HG03378 (cell line): ENCODE data around the gene HMBS.
A peak's percentile ranks its signal among the peaks of the same experiment; 100 is the strongest.
"Not testable (repeated sequence)": the region's sequence is repeated elsewhere in the genome, so short reads cannot be mapped to it uniquely, and the experiment has no call there.

Experiments used
- ATAC-seq: cut with Tn5 transposase; IDR thresholded peaks from one replicate; pipeline ENCODE4 v1.9.1; 2021; ENCODE audit warnings: mild to moderate bottlenecking, moderate library complexity; ENCODE audit not compliant: unreplicated experiment

Gene HMBS

DNA sequence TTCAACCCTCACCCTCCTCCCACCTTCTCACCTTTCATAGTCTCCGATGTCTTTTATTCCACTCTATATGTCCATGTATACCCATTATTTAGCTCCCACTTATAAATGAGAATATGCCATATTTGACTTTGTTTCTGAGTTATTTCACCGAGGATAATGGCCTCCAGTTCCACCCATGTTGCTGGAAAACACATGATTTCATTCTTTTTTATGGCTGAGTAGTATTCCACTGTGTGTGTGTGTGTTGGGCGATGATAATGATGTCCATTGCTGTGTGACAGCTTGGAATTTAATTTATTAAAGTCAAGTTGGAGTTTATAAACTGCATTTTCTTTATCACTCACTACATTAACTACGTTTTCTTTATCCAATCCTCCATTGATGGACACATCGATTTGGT is 33.5 kb downstream of the HMBS start:
- no peak for ATAC-seq

DNA sequence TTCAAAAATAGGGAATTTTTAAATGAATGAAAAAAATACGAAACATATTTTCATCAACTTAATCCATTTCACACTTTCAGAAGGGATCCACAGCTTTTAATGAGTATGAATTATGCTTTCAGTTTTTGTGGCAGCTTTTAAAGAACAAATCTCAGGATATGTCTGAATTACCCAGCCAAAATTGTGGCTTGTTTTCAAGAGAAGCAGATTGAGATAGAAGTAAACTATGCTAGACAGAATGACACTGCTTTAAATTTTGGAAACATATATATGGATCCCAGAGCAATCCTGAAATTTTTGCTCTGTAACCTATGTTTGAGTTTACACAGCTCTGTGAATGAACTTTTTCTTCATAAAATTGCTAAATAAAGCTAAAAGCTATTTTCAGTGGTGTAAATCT is 34.3 kb downstream of the HMBS start:
- no peak for ATAC-seq

DNA sequence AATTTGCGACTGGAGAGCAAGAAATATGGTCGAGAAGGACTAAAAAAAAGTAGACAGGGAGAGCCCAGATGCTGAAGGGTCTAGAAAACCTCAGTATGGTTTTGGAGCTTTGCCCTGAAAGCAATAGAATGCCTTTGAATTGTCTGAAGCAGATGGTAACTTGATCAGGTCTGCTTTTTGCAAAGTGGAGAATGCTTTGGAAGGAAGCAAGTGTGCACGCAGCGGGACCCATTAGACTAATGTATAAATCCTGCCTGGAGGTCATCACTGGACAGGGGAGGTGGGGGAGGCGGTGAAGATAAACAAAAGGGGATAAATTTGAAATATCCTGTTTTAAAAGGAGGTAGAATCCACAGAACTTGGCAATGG is 35.9 kb downstream of the HMBS start:
- no peak for ATAC-seq

DNA sequence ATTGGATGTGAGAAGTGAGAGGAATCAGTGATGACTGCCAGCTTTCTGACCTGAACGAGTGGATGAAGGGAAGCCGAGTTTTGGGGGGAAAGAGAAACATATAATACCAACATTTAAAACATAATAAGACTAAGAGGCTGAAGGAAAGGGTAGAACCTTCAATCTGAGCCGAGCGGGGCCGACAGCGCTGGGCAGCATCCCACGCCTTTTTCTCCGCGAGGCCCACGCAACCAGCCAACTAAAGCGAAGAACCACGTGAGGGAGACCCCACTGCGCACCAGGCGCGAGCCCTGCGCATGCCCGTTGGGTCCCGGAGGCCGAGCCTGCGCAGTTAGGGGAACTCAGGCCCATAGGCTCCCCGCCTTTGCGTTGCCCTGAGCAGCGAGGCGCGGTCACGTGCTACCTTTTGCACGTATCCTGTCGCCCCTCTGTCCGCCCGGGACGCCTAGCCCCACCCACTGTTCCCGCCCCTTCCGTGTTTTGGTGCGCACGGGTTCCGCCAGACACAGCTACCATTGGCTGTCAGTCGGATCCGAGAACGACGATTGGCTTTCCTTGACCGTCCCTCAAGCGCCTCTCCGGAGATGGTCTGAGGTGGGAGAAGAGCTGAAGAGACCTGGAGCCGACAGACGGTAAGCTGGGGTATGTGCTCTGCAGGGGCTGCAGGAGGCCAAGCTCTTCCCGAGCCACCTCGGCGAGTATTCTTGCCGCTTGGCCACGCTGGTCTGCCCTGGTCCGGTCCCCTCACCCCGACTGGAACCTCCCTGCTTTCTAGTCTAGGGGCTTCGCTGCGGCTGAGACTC is 36.5 kb downstream of the HMBS start, which contains the start of gene HINFP:
Gene HINFP (plus strand): TSS at position 573 of the 803 bp plus-strand sequence. CDS start 5,365 bp downstream, outside the sequence.
- ATAC-seq: peak; percentile 91

DNA sequence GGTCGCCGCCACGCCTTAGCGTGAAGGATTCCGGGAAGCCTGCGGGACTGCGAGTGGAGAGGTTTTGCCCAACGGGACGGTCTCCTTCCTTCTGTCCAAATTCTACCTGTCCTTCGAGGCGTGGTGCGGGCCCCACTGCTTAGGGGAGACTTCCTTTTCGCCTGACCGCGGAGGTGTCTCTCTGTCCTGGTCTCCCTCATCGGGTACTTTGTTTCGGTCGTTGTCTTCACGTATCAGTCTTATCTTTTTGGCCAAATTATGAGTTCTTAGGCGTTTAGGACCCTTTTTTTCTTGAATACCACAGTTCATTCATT is 37.1 kb downstream of the HMBS start:
- no peak for ATAC-seq

DNA sequence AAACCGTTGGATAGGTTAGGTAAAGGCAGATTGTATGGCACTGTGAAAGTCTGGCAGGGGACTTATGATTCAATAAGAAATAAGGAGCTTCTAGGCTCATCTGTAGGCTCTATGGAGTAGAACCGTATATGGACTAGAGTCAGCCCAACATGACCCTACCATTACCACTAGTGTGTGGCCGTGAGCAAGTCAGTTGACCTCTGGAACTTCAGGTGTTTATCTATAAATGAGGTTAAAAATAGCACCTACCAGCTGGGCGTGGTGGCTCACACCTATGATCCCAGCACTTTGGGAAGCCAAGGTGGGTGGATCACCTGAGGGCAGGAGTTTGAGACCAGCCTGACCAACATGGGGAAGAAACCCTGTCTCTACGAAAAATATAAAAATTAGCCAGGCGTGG is 41.1 kb downstream of the HMBS start:
- ATAC-seq: no peak

DNA sequence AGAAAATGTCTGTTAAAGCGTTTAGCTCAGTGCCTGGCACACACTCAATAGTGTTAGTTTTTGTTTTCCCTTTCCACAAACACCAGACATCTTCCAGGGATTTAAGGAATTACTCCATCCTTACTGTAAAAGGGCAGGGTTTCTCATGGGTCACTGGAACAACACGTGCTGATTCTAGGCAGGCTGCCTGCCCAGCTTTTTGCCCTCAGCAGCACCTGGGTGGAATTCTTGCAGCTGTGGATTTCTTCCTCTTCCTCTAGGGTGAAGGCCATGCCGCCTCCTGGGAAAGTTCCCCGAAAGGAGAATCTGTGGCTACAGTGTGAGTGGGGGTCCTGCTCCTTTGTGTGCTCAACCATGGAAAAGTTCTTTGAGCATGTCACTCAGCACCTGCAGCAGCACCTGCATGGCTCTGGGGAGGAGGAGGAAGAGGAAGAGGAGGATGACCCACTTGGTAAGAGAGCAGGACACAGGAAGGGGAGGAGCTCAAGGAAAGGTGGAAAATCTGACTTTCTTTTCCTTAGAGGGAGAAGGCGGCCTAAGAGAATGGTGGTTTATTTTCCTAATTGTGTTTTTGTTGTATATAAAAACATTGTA is 42.1 kb downstream of the HMBS start:
- no peak for ATAC-seq

DNA sequence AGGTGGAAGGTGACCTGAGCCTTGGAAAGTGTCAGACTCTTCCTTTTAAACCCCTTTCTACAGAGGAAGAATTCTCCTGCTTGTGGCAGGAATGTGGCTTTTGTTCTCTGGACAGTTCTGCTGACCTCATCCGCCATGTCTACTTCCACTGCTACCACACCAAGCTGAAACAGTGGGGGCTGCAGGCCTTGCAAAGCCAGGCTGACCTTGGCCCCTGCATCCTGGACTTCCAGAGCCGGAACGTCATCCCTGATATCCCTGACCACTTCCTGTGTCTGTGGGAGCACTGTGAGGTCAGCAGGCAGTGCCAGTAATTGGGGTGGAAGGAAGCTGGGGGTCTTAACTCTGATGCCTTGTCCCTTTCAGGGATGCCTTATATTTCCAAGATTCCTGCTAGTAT is 46.0 kb downstream of the HMBS start:
- ATAC-seq: no peak

DNA sequence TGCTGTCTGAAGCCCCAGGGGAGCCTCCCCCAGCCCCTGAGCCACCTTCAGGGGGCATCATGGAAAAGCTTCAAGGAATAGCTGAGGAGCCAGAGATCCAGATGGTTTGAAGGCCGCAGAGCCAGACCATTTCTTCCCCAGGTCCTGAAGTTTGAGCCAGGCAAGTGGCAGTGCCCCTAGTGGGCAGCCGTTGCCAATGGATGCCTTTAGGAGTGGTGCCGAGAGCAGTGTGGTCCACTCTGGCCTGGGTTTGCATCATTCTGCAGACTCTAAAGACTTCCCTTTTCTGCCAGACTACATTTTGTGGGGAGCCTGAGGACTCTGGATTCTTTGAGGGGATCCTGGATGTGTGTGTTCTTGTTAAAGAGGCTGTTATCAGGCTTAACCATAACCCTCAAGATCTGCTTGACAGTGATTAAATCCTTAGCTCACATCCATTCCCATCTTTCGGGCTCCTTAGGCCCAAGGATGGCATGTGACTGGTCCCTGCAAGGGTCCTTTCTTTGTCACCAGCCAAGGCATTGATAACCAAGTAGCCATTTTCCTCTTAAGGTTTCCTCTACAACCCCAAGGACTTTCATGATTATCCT is 49.8 kb downstream of the HMBS start:
- ATAC-seq: no peak

DNA sequence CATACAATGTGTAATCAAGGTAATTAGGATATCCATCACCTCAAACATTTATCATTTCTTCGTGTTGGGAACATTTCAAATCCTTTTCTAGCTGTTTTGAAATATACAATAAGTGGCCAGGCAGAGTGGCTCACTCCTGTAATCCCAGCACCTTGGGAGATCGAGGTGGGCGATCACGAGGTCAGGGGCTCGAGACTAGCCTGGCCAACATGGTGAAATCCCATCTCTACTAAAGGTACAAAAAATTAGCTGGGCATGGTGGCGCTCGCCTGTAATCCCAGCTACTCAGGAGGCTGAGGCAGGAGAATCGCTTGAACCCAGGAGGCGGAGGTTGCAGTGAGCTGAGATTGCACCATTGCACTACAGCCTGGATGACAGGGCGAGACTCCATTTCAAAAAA is 54.6 kb downstream of the HMBS start:
- ATAC-seq: not testable (repeated sequence)
